HepG2 (cell line): Measurements from ENCODE around the gene GINS3. TPM values are rescaled to one million over a fixed set of nuclear protein-coding genes. Genes with fewer than 3 reads are reported as not detected.

Experiments
- ATAC-seq: fragments of 200-7000 bp; cut with Tn5 transposase; 3 replicates; pipeline ENCODE4 v1.9.1; 2020; ENCODE audit warnings: mild to moderate bottlenecking, moderate library complexity
- BruUV-seq: library from RNA; stranded (reverse); fragments of 400-500 nt; replicated peaks from 2 replicates; lab custom pipeline; 2021; lab: Mats Ljungman, UMichigan
- CTCF ChIA-PET: fragments of 300-600 bp; formaldehyde crosslinking; extraction: SDS; loops from one replicate; lab custom pipeline; 2021; ENCODE audit warnings: low total read pairs, inconsistent platforms, low intra/inter-chr PET ratio; lab: Yijun Ruan, JAX
- POLR2A ChIA-PET: fragments of 350-600 bp; sonication (Branson Sonifier 250); formaldehyde crosslinking; loops from one replicate; lab custom pipeline; 2020; ENCODE audit warnings: antibody characterized with exemption, inconsistent platforms; lab: Yijun Ruan, JAX
- DNase-seq: peaks from one replicate; pipeline ENCODE4 v3.0.0-alpha.2; 2015; ENCODE audit warnings: low spot score
- FAIRE-seq: peaks from 3 replicates; lab custom pipeline; 2011; peaks lifted over from hg19 to GRCh38; lab: Jason Lieb, UNC
- H2AFZ ChIP-seq: one replicate; pipeline ENCODE4 v1.6.1; 2011; ENCODE audit warnings: low read length, inconsistent platforms
- H3K27ac ChIP-seq: fragments of 300-600 bp; 3 replicates; pipeline ENCODE4 v1.8.0; 2011; ENCODE audit warnings: mixed run types, mild to moderate bottlenecking, mixed read lengths, low read length, inconsistent platforms; ENCODE audit not compliant: insufficient read depth; ENCODE audit errors: extremely low read length
- H3K27me3 ChIP-seq, 2 experiments: fragments of 200-600 bp in 1 of 2; 2 replicates in 1 of 2; 3 replicates in 1 of 2; pipeline versions ENCODE4 v1.6.0 to v1.8.0; 2011; ENCODE audit warnings: low read length in 2 of 2, mild to moderate bottlenecking in 2 of 2, moderate library complexity in 2 of 2, inconsistent platforms in 1 of 2; ENCODE audit not compliant: insufficient read depth in 2 of 2, control insufficient read depth in 1 of 2
- H3K36me3 ChIP-seq, 2 experiments: fragments of 200-600 bp in 1 of 2; replicated peaks in 1 of 2; 2 replicates in 1 of 2; 3 replicates in 1 of 2; pipeline versions ENCODE4 v1.5.1 to v1.8.0; 2011; ENCODE audit warnings: low read length in 2 of 2, inconsistent platforms in 1 of 2; ENCODE audit not compliant: insufficient read depth in 2 of 2, control insufficient read depth in 1 of 2
- H3K4me1 ChIP-seq: 2 replicates; pipeline ENCODE4 v1.5.1; 2012; ENCODE audit warnings: low read length, inconsistent platforms; ENCODE audit not compliant: insufficient read depth
- H3K4me2 ChIP-seq: 2 replicates; pipeline ENCODE4 v1.6.0; 2011; ENCODE audit warnings: low read depth, low read length, inconsistent platforms
- H3K4me3 ChIP-seq, 3 experiments: fragments of 200-600 bp in 1 of 3; sonication (generic), shearing (Covaris generic) in 1 of 3; replicated peaks in 1 of 3; 2 replicates each; pipeline ENCODE4 v1.5.1; 2011 to 2016; ENCODE audit warnings: low read length in 3 of 3, inconsistent platforms in 2 of 3, low read depth in 2 of 3, mild to moderate bottlenecking in 2 of 3, control low read depth in 1 of 3, mixed read lengths in 1 of 3; ENCODE audit not compliant: insufficient read depth in 1 of 3
- H3K79me2 ChIP-seq: one replicate; pipeline ENCODE4 v1.6.1; 2011; ENCODE audit warnings: low read length, inconsistent platforms; ENCODE audit not compliant: insufficient read depth
- H3K9ac ChIP-seq: 2 replicates; pipeline ENCODE4 v1.6.0; 2011; ENCODE audit warnings: mild to moderate bottlenecking, low read depth, low read length, inconsistent platforms; ENCODE audit not compliant: insufficient read depth
- H3K9me3 ChIP-seq: 2 replicates; pipeline ENCODE4 v1.5.1; 2012; ENCODE audit warnings: mild to moderate bottlenecking, low read length
- H4K20me1 ChIP-seq: 2 replicates; pipeline ENCODE4 v1.6.0; 2011; ENCODE audit warnings: inconsistent platforms, mild to moderate bottlenecking, low read length, moderate library complexity; ENCODE audit not compliant: insufficient read depth
- ATAD3A ChIP-seq: sonication (generic); formaldehyde crosslinking; IDR thresholded peaks from 2 replicates; pipeline ENCODE4 v1.4.0; 2020; ENCODE audit warnings: missing genetic modification reagents
- CHD2 ChIP-seq: IDR thresholded peaks from 2 replicates; pipeline ENCODE4 v1.6.1; 2011; ENCODE audit warnings: low read depth, low read length, improper control_type of control experiment
- CTCF ChIP-seq: sonication (generic); formaldehyde crosslinking; IDR thresholded peaks from 2 replicates; pipeline ENCODE4 v1.5.0; 2020; ENCODE audit warnings: mild to moderate bottlenecking, missing genetic modification reagents, moderate library complexity
- HNRNPL ChIP-seq: fragments of 200-400 bp; formaldehyde crosslinking; IDR thresholded peaks from 2 replicates; pipeline ENCODE4 v1.6.1; 2017; ENCODE audit warnings: mild to moderate bottlenecking, low read depth, low read length
- KAT7 ChIP-seq: IDR thresholded peaks from 2 replicates; pipeline ENCODE4 v1.6.1; 2018; ENCODE audit warnings: borderline replicate concordance, missing compliant biosample characterization
- NFIC ChIP-seq: IDR thresholded peaks from 2 replicates; pipeline ENCODE4 v1.6.1; 2012; ENCODE audit warnings: mild to moderate bottlenecking, low read length, inconsistent platforms
- NR1H2 ChIP-seq: sonication (generic); formaldehyde crosslinking; IDR thresholded peaks from 2 replicates; pipeline ENCODE4 v1.8.1; 2022; ENCODE audit warnings: low read depth, missing genetic modification reagents, borderline replicate concordance
- PBX2 ChIP-seq: IDR thresholded peaks from 2 replicates; pipeline ENCODE4 v1.6.1; 2016; ENCODE audit warnings: control low read depth
- SP140L ChIP-seq: sonication (generic); formaldehyde crosslinking; IDR thresholded peaks from 2 replicates; pipeline ENCODE4 v1.4.0; 2020; ENCODE audit warnings: missing genetic modification reagents, borderline replicate concordance
- ZBTB14 ChIP-seq: sonication (generic); formaldehyde crosslinking; IDR thresholded peaks from 2 replicates; pipeline ENCODE4 v1.4.0; 2020; ENCODE audit warnings: missing genetic modification reagents
- ZBTB49 ChIP-seq: sonication (generic); formaldehyde crosslinking; IDR thresholded peaks from 2 replicates; pipeline ENCODE4 v1.4.0; 2020; ENCODE audit warnings: missing genetic modification reagents, borderline replicate concordance
- ZNF44 ChIP-seq: sonication (generic); formaldehyde crosslinking; IDR thresholded peaks from 2 replicates; pipeline ENCODE4 v1.5.1; 2020; ENCODE audit warnings: mild to moderate bottlenecking, missing genetic modification reagents
- ZNF609 ChIP-seq: sonication (generic); formaldehyde crosslinking; IDR thresholded peaks from 2 replicates; pipeline ENCODE4 v1.4.0; 2020; ENCODE audit warnings: mild to moderate bottlenecking, missing genetic modification reagents, borderline replicate concordance
- WGBS: methylation state at CpG from one replicate; pipeline ENCODE4 v1.1.6; 2017; ENCODE audit warnings: low lambda C conversion rate; 5-methylcytosine and 5-hydroxymethylcytosine counted together
- in situ Hi-C: cut with HindIII; loops from 2 replicates; pipeline ENCODE4 v1.10.0; 2017; ENCODE audit warnings: low pct_unique_long_range_greater_than_20kb; ENCODE audit not compliant: extremely low pct_ligation_motif_present
- intact Hi-C: fragments of 100-400 bp; cut with micrococcal nuclease; formaldehyde crosslinking; loops from one replicate; pipeline ENCODE4 v1.10.0; 2022; ENCODE audit not compliant: unreplicated experiment
- polyA plus RNA-seq, 8 experiments: library from polyadenylated mRNA; depleted of rRNA in 3 of 8; stranded (reverse) in 7 of 8; unstranded in 1 of 8; fragments of >200 nt; fragmentation: Illumina TruSeq in 4 of 8; extraction: Trizol in 4 of 8; gene quantifications; 2 replicates each; pipeline versions ENCODE4 v1.2.1 to v1.2.3, GENCODE V29; 2011 to 2016; ENCODE audit warnings: low read depth in 4 of 8, missing spikeins in 1 of 8, mixed read lengths in 1 of 8; ENCODE audit not compliant: insufficient read depth in 1 of 8
- total RNA-seq, 5 experiments: library from RNA; depleted of rRNA; stranded (reverse); fragments of >200 nt; fragmentation: Illumina TruSeq; extraction: Trizol; gene quantifications; 2 replicates each; pipeline ENCODE4 v1.2.3, GENCODE V29; 2016; ENCODE audit warnings: low read depth in 1 of 5

The GINS3 gene
- total and polyA plus RNA-seq, 2 of the 13 experiments (the other 11 are each of a cell fraction or from before 2014, with no cell fraction given) = 6.5 to 19.3 TPM

GRCh38 chr16:58435779-58436178 is 43.5 kb downstream of the GINS3 start (continued):
- TF ChIP-seq CTCF (CRISPR knock-in tag) (peak; percentile 30), HNRNPL (no peak), SP140L (no peak), KAT7 (CRISPR knock-in tag) (no peak), ZBTB14 (CRISPR knock-in tag) (no peak), CHD2 (no peak), ZBTB49 (CRISPR knock-in tag) (no peak)

- no peak for FAIRE-seq
- CTCF ChIA-PET = no interaction called here
- no peak overlapping the region for H3K4me2 ChIP-seq
- TF ChIP-seq NFIC (no peak), ZNF609 (CRISPR knock-in tag) (no peak), NR1H2 (CRISPR knock-in tag) (no peak), PBX2 (no peak), ZNF44 (CRISPR knock-in tag) (no peak), ATAD3A (CRISPR knock-in tag) (no peak)
Measured at GRCh38 chr16:58440131-58440530, 47.9 kb downstream of the GINS3 start.

More at GRCh38 chr16:58440131-58440530, 47.9 kb downstream of the GINS3 start:
- 29% methylated on average over 3 of the region's 3 CpGs for WGBS
- Histone ChIP-seq H3K27me3 (peaks cover 2 to 5% of the 10 kb centered on the region in 2 experiments; a peak in 1 of 5 replicates), H4K20me1 (no peaks in the 10 kb centered on the region), H2AFZ (no peak overlapping the region), H3K4me1 (no peaks in the 10 kb centered on the region), H3K27ac (no peak overlapping the region), H3K9me3 (no peaks in the 10 kb centered on the region), H3K4me3 (no peak overlapping the region), H3K9ac (no peak overlapping the region), H3K36me3 (no peaks in the 10 kb centered on the region), H3K79me2 (no peaks in the 10 kb centered on the region)
- POLR2A ChIA-PET = no interaction called here
- ATAC-seq (no peak), DNase-seq (no peak)
- intact Hi-C loops (no loop called here), in situ Hi-C loops (no loop called here)
- no TSS peak for BruUV-seq
